HepG2 (cell line): Measurements from ENCODE around the gene NEAT1. TPM values are rescaled to one million over a fixed set of nuclear protein-coding genes. Genes with fewer than 3 reads are reported as not detected.

Experiments used
- BATF2 ChIP-seq: sonication (generic); formaldehyde crosslinking; IDR thresholded peaks from 2 replicates; pipeline ENCODE4 v1.8.0; 2022; ENCODE audit warnings: mild to moderate bottlenecking, missing genetic modification reagents, moderate library complexity
- BRCA1 ChIP-seq: sonication (generic); formaldehyde crosslinking; IDR thresholded peaks from 2 replicates; pipeline ENCODE4 v1.4.0; 2020; ENCODE audit warnings: missing genetic modification reagents
- HDAC1 ChIP-seq: sonication (generic); formaldehyde crosslinking; IDR thresholded peaks from 2 replicates; pipeline ENCODE4 v1.5.1; 2020; ENCODE audit warnings: mild to moderate bottlenecking, missing genetic modification reagents
- KLF13 ChIP-seq: sonication (generic); formaldehyde crosslinking; IDR thresholded peaks from 2 replicates; pipeline ENCODE4 v1.4.0; 2020; ENCODE audit warnings: mild to moderate bottlenecking, missing genetic modification reagents
- MED13 ChIP-seq: sonication (generic); formaldehyde crosslinking; IDR thresholded peaks from 2 replicates; pipeline ENCODE4 v1.5.0; 2020; ENCODE audit warnings: missing genetic modification reagents
- NCOA1 ChIP-seq: sonication (generic); formaldehyde crosslinking; IDR thresholded peaks from 2 replicates; pipeline ENCODE4 v1.9.0; 2021; ENCODE audit warnings: missing genetic modification reagents
- PHF21A ChIP-seq: sonication (generic); formaldehyde crosslinking; IDR thresholded peaks from 2 replicates; pipeline ENCODE4 v1.5.0; 2020; ENCODE audit warnings: mild to moderate bottlenecking, missing genetic modification reagents
- PHF5A ChIP-seq: IDR thresholded peaks from one replicate; pipeline ENCODE4 v1.6.1; 2018; ENCODE audit warnings: low read depth, missing genetic modification reagents; ENCODE audit not compliant: unreplicated experiment
- PITX1 ChIP-seq: sonication (generic); formaldehyde crosslinking; IDR thresholded peaks from 2 replicates; pipeline ENCODE4 v1.5.1; 2020; ENCODE audit warnings: mild to moderate bottlenecking, missing genetic modification reagents
- PRDM10 ChIP-seq: sonication (generic); formaldehyde crosslinking; IDR thresholded peaks from 2 replicates; pipeline ENCODE4 v1.4.0; 2020; ENCODE audit warnings: low read depth, missing genetic modification reagents
- RBM39 ChIP-seq: fragments of 200-400 bp; formaldehyde crosslinking; IDR thresholded peaks from one replicate; pipeline ENCODE4 v1.6.1; 2018; ENCODE audit warnings: antibody characterized with exemption, mild to moderate bottlenecking, low read depth, low read length; ENCODE audit not compliant: poor library complexity, severe bottlenecking
- REL ChIP-seq: sonication (generic); formaldehyde crosslinking; conservative IDR thresholded peaks from 2 replicates; pipeline ENCODE4 v1.8.0; 2022; ENCODE audit warnings: mild to moderate bottlenecking, missing genetic modification reagents, moderate library complexity
- RELA ChIP-seq: sonication (generic); formaldehyde crosslinking; IDR thresholded peaks from 2 replicates; pipeline ENCODE4 v1.4.0; 2020; ENCODE audit warnings: missing genetic modification reagents
- ZMYM4 ChIP-seq: sonication (generic); formaldehyde crosslinking; IDR thresholded peaks from 2 replicates; pipeline ENCODE4 v1.8.1; 2023; ENCODE audit warnings: mild to moderate bottlenecking, missing genetic modification reagents
- ZNF264 ChIP-seq: sonication (generic); formaldehyde crosslinking; IDR thresholded peaks from 2 replicates; pipeline ENCODE4 v1.4.0; 2020; ENCODE audit warnings: missing genetic modification reagents
- ZNF83 ChIP-seq: sonication (generic); formaldehyde crosslinking; IDR thresholded peaks from 2 replicates; pipeline ENCODE4 v1.4.0; 2020; ENCODE audit warnings: missing genetic modification reagents, mild to moderate bottlenecking, borderline replicate concordance
- polyA plus RNA-seq, 8 experiments: library from polyadenylated mRNA; depleted of rRNA in 3 of 8; stranded (reverse) in 7 of 8; unstranded in 1 of 8; fragments of >200 nt; fragmentation: Illumina TruSeq in 4 of 8; extraction: Trizol in 4 of 8; gene quantifications; 2 replicates each; pipeline versions ENCODE4 v1.2.1 to v1.2.3, GENCODE V29; 2011 to 2016; ENCODE audit warnings: low read depth in 4 of 8, missing spikeins in 1 of 8, mixed read lengths in 1 of 8; ENCODE audit not compliant: insufficient read depth in 1 of 8
- total RNA-seq, 5 experiments: library from RNA; depleted of rRNA; stranded (reverse); fragments of >200 nt; fragmentation: Illumina TruSeq; extraction: Trizol; gene quantifications; 2 replicates each; pipeline ENCODE4 v1.2.3, GENCODE V29; 2016; ENCODE audit warnings: low read depth in 1 of 5
- TF ChIP-seq, protein P1 (sequence below): sonication (generic); formaldehyde crosslinking; IDR thresholded peaks from 2 replicates; pipeline ENCODE4 v1.5.0; 2020; ENCODE audit warnings: mild to moderate bottlenecking, missing genetic modification reagents
- TF ChIP-seq, protein P2 (sequence below): sonication (generic); formaldehyde crosslinking; conservative IDR thresholded peaks from 2 replicates; pipeline ENCODE4 v1.8.0; 2022; ENCODE audit warnings: missing genetic modification reagents
- TF ChIP-seq, protein P3 (sequence below): IDR thresholded peaks from 2 replicates; pipeline ENCODE4 v1.4.0; 2020; ENCODE audit warnings: mild to moderate bottlenecking, missing genetic modification reagents

Gene NEAT1
- total and polyA plus RNA-seq, 2 of the 13 experiments (the other 11 are each of a cell fraction or from before 2014, with no cell fraction given): 20.5 to 41.2 TPM

- TF ChIP-seq BATF2 (CRISPR knock-in tag) (no peak), RELA (no peak), ZNF83 (CRISPR knock-in tag) (no peak), PRDM10 (CRISPR knock-in tag) (no peak), PITX1 (CRISPR knock-in tag) (no peak), RBM39 (peak; percentile 68), KLF13 (CRISPR knock-in tag) (no peak), PHF21A (peak; percentile 60), NCOA1 (CRISPR knock-in tag) (no peak), PHF5A (CRISPR knock-in tag) (no peak), ZNF264 (CRISPR knock-in tag) (no peak), ZMYM4 (CRISPR knock-in tag) (peak; percentile 12), HDAC1 (CRISPR knock-in tag) (peak; percentile 71), BRCA1 (CRISPR knock-in tag) (no peak), REL (CRISPR knock-in tag) (0 out of 2 replicates have a peak, but pooled peaks have one; percentile 10), MED13 (CRISPR knock-in tag) (peak; percentile 63; the same call in 1 of the 2 replicates)
- TF ChIP-seq, protein P1, sequence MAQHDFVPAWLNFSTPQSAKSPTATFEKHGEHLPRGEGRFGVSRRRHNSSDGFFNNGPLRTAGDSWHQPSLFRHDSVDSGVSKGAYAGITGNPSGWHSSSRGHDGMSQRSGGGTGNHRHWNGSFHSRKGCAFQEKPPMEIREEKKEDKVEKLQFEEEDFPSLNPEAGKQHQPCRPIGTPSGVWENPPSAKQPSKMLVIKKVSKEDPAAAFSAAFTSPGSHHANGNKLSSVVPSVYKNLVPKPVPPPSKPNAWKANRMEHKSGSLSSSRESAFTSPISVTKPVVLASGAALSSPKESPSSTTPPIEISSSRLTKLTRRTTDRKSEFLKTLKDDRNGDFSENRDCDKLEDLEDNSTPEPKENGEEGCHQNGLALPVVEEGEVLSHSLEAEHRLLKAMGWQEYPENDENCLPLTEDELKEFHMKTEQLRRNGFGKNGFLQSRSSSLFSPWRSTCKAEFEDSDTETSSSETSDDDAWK: no peak
- TF ChIP-seq, protein P2, sequence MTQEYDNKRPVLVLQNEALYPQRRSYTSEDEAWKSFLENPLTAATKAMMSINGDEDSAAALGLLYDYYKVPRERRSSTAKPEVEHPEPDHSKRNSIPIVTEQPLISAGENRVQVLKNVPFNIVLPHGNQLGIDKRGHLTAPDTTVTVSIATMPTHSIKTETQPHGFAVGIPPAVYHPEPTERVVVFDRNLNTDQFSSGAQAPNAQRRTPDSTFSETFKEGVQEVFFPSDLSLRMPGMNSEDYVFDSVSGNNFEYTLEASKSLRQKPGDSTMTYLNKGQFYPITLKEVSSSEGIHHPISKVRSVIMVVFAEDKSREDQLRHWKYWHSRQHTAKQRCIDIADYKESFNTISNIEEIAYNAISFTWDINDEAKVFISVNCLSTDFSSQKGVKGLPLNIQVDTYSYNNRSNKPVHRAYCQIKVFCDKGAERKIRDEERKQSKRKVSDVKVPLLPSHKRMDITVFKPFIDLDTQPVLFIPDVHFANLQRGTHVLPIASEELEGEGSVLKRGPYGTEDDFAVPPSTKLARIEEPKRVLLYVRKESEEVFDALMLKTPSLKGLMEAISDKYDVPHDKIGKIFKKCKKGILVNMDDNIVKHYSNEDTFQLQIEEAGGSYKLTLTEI (CRISPR knock-in tag): no peak
- TF ChIP-seq, protein P3, sequence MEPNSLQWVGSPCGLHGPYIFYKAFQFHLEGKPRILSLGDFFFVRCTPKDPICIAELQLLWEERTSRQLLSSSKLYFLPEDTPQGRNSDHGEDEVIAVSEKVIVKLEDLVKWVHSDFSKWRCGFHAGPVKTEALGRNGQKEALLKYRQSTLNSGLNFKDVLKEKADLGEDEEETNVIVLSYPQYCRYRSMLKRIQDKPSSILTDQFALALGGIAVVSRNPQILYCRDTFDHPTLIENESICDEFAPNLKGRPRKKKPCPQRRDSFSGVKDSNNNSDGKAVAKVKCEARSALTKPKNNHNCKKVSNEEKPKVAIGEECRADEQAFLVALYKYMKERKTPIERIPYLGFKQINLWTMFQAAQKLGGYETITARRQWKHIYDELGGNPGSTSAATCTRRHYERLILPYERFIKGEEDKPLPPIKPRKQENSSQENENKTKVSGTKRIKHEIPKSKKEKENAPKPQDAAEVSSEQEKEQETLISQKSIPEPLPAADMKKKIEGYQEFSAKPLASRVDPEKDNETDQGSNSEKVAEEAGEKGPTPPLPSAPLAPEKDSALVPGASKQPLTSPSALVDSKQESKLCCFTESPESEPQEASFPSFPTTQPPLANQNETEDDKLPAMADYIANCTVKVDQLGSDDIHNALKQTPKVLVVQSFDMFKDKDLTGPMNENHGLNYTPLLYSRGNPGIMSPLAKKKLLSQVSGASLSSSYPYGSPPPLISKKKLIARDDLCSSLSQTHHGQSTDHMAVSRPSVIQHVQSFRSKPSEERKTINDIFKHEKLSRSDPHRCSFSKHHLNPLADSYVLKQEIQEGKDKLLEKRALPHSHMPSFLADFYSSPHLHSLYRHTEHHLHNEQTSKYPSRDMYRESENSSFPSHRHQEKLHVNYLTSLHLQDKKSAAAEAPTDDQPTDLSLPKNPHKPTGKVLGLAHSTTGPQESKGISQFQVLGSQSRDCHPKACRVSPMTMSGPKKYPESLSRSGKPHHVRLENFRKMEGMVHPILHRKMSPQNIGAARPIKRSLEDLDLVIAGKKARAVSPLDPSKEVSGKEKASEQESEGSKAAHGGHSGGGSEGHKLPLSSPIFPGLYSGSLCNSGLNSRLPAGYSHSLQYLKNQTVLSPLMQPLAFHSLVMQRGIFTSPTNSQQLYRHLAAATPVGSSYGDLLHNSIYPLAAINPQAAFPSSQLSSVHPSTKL (CRISPR knock-in tag): peak; percentile 73
Measured at GRCh38 chr11:65489035-65489705, 66.6 kb downstream of the NEAT1 start (continued).
